HG03575 (cell line): ENCODE measurements around the gene FADS2.

Experiments
- ATAC-seq: cut with Tn5 transposase; IDR thresholded peaks from one replicate; pipeline ENCODE4 v1.9.1; 2021; ENCODE audit not compliant: unreplicated experiment, insufficient number of reproducible peaks, low FRiP score; ENCODE audit errors: extremely low read depth

The FADS2 gene

DNA sequence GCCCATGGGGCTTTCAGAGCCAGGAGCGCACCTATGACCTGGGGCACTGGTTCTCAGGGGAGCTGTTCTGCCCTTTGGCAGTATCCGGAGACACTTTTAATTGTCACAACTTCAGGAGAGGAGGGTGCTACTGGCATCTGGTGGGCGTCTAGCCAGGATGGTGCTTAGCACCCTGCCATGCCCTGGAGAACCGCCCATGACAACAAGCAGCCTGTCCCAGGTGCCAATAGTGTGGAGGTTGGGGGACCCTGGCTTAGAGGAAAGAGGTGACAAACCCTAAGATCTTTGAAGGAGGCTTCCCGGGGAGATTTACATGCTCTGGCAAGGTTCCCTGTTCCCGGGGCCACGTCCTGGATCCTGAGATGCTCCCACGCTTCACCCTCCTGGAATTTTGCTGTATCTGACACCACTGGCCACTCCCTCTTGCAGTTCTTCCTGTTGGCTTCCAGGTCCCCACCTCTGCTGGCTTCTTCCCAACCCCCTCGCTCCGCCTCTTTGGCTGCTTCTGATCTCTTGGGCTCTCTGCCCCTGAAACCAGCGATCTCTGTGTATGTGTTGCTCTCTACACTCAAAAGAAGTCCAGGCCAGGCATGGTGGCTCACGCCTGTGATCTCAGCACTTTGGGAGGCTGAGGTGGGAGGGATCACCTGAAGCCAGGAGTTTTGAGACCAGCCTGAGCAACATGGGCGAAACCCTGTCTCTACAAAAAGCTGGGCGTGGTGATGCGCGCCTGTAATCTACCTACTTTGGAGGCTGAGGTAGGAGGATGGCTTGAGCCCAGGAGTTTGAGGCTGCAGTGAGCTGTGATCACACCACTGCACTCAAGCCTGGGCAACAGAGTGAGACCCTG is 32.2 kb downstream of the FADS2 start:
- ATAC-seq = no peak

- no peak for ATAC-seq
Observed at GRCh38 chr11:61861634-61862033, 33.5 kb downstream of the FADS2 start.

DNA sequence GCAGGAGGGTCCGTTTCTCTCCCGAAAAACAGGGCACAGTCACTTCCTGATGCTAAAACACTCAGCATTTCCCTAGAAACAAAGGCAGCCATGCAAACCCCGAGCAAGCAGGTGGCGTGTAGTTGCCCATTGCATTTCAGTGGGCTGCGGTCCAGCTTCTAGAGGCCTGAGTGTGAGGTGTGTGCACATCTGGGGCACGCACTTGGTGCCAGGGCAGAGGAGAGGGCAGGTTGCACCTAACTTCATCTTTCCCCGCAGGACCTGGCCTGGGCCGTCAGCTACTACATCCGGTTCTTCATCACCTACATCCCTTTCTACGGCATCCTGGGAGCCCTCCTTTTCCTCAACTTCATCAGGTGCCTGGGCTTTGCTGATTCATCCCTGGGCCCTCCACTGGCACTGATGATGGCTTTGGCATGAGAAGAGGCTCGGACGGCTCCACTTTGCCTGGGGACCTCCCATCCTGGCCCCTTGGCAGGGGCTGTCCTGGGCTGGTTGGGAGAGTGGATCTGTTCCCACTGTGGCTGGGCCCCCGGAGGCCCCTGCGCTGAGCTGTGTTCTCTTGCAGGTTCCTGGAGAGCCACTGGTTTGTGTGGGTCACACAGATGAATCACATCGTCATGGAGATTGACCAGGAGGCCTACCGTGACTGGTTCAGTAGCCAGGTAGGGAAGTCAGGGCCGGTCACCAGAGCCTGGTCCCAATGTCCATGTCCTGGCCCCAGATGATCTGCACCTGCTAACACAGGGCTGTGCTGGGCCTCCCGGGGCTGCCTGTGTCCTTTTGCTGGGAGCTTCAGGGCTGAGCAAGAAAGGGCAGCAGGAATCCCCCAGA is 34.8 kb downstream of the FADS2 start:
- no peak for ATAC-seq

- no peak for ATAC-seq
Observed at GRCh38 chr11:61863548-61864081, 35.5 kb downstream of the FADS2 start.

DNA sequence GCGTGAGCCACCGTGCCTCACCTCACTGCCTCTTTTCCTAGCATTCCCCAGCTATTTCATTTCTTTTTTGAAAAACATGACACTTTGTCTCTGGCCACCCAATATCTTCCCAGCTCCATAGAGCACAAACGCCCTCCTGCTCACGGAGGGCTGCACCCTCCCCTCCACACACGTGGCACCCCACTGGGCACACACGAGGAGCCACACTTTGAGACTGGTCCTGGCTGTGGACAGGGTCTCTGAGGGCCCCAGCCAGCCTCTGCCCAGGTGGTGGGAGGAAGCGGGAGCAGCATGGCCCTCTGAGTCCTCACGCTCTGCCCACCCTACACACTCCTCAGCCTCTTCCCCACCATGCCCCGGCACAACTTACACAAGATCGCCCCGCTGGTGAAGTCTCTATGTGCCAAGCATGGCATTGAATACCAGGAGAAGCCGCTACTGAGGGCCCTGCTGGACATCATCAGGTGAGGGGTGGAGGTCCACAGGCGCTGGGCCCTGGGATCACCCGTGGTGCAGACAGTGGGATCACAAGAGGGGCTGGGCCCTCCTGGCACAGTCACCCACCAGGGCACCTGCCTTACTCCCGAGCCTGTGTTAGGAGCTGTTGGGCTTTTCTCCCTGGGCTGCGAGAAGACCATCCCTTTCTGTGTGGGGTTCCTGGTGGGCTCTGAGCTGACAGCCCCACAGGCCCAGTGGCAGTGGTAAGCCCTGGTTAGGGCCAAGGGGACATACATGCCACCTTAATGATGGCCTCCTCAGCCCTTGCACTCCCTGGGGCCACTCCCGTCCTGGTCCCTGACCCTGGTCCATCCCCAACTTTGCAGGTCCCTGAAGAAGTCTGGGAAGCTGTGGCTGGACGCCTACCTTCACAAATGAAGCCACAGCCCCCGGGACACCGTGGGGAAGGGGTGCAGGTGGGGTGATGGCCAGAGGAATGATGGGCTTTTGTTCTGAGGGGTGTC is 37.0 kb downstream of the FADS2 start:
- ATAC-seq = no peak

GRCh38 chr11:61866231-61866957 is 38.3 kb downstream of the FADS2 start:
- ATAC-seq = no peak

GRCh38 chr11:61866958-61867343 is 38.9 kb downstream of the FADS2 start:
- no peak for ATAC-seq

GRCh38 chr11:61868571-61869428 is 40.7 kb downstream of the FADS2 start:
- ATAC-seq = no peak

DNA sequence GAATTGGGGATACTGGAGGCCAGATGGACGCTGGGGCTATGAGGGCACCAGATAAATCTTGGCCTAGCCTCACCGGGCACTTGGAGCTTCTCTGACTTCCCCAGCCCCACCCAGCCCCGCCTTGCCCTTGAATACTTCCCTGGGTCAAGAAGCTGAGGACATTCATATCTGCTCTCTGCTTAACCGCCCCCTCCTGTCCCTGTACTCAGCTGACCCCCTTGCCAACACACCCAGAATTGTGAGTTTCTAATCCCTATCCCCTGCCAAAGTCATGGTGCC is 41.3 kb downstream of the FADS2 start:
- no peak for ATAC-seq

GRCh38 chr11:61869708-61870451 is 41.8 kb downstream of the FADS2 start:
- ATAC-seq = no peak

DNA sequence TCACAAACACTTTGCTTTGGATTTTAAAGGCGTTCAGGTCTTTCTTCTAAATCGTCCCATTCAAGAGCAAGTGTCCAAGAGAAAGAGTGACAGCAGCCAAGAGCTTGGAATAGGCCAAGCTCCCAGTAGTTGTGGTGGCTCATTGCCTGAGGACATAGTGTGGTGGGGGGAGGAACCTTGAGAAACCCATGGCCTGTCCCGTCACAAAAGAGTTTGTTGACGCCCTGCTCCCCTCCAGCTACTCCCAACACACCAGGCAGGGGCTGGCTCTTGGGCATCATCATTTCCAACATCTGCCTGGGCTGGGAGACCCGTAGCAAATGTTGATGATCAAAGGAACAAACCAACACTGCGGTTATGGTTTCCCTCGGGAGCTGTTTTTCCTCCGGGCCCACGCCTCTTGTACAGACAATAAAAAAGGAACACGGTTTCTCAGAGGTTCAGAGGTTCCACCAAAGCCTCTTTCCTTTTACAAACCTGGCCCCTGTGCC is 42.5 kb downstream of the FADS2 start:
- no peak for ATAC-seq

- no peak for ATAC-seq
Observed at GRCh38 chr11:61871158-61871597, 43.1 kb downstream of the FADS2 start.

DNA sequence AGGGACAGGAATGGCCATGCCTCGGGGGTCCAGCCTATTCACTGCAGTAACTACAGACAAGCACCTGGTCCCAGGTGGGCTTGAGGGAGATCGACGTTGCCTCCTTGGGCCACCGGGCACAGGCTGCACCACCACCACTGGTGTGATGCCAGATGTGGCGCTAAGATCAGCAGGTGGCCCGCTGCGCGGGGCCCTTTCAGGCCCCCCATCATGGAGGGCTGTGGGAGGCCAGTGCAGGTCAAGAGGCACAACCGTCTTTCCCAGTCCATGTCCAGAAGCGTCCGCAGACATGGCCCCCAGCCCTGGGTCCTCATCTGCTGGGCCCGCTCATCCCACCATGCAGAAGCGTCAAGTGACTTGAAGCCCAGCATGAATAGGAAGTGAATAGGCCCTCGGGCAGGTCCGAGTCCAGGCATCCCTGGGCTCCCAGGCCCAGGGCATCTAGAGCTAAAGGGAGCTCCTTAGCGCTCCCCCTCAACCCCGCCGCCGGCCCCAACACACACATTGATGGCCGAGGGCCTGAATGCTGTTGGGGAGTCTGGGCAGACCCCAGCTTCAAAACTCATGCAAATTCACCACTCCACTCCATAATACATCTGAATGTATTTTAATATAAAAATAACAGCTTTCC is 45.0 kb downstream of the FADS2 start:
- no peak for ATAC-seq

DNA sequence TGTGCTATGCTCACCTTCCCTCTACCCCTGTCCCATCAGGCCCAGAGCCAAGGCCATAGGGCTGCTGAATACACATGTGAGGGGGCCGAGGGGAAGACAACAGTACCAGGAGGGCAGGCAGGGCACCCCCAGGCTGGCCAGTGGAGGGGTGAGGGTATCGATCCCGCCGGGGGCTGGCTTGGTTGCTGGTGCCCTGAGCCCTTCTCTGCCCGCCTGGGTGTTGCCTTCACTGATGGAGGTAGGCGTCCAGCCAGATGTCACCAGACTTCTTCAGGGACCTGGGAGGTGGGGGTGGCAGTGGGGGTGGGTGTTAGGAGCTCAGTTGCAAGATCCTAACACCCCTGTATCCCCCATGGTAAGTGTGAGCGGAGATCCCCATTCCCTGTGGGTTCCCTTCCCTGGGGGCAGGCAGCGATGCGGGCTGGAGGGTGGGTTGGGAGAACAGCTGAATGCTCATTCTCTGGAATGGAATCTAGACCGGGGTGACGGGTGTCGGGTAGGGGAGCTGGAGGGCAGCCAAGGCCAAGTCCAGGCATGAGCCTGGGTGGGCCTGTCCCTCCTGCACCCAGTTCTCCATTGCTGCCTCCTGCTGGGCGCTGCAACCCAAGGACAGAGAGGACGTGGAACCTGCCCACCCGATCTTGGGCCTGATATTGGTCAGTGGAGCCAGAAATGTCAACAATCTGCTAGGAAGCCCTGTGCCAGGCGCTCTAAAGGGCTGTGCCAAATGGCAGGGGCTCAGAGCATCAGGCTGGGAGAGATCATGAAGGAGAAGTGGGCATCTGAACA is 45.7 kb downstream of the FADS2 start:
- ATAC-seq = no peak

DNA sequence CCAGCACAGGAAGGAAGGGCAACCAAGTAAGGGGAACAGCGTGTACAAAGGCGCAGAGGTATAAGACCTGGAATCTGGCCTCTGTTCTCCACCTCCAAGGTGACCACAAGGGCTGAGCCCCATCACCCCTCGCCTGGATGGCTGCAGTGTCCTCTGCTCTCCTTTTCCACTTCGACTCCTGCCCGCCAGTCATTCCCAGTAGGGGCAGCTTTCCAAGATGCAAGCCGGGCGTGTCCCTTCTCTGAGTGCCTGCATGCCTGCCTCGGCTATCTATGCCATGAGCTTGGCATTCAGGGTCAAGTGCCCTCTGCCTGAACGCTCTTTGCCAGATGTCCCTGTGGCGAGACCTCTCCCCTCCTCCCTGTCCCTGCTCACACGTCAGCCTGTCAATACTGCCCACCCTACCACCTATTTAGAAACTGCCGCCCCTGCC is 46.3 kb downstream of the FADS2 start:
- no peak for ATAC-seq

- no peak for ATAC-seq
Observed at GRCh38 chr11:61874853-61875252, 46.8 kb downstream of the FADS2 start.
